HG03108 (cell line): ENCODE data around the gene ITGB7.

ENCODE experiments used
- ATAC-seq: cut with Tn5 transposase; IDR thresholded peaks from one replicate; pipeline ENCODE4 v1.9.1; 2021; ENCODE audit warnings: moderate library complexity; ENCODE audit not compliant: unreplicated experiment

ITGB7 gene

DNA sequence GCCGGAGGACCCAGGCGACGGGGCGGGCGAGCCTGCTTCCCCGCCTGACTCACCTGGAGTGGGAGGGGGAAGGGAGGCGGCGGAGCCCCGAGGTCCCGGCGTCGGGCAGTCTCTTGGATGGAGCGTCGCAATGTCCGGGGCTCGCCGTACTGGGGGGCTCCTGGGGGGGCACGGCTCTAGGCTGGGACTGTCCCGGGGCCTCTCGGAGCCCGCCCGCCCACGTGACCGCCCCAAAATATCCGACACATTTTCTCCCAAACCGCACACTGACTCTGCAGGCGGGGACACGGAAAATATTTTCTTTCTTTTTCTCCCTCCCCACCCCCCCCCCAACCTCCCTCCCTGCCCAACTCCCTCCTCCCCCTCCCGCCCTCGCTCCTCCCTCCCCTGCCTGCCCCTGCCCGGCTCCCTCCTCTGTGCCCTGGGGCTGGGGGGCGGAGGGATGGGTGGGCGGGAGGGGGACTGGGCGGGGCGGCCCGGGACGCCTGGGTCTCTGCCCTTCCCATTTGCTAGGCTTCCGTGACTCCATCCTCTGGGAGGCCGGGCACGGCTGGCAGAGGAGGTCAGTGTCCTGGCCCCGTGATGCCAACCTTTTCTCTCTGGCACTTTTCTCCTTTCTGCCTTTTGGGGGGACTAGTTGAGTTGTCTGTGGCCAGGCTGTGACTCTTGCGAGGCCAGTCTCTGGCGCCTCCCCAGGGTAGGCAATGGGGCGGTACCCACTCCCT, 25.0 kb upstream of the ITGB7 start, which contains the start of gene RARG:
TSS of gene RARG (minus strand) at position 289 of the 725 bp plus-strand sequence. CDS start 4,664 bp downstream, outside the sequence.
- ATAC-seq = no peak

DNA sequence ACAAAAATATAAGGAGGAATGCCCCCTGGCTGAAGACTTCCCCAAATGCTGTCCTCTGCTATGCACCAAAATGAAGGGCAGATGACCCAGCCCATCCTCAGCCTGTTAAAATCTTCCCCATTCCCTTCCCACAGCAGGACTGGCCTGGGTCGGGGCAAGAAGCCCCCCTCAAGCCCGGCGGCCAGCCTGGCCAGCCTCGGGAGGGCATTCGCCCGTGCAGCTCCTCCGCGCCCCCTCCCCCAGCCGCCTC, 24.5 kb upstream of the ITGB7 start:
- no peak for ATAC-seq

DNA sequence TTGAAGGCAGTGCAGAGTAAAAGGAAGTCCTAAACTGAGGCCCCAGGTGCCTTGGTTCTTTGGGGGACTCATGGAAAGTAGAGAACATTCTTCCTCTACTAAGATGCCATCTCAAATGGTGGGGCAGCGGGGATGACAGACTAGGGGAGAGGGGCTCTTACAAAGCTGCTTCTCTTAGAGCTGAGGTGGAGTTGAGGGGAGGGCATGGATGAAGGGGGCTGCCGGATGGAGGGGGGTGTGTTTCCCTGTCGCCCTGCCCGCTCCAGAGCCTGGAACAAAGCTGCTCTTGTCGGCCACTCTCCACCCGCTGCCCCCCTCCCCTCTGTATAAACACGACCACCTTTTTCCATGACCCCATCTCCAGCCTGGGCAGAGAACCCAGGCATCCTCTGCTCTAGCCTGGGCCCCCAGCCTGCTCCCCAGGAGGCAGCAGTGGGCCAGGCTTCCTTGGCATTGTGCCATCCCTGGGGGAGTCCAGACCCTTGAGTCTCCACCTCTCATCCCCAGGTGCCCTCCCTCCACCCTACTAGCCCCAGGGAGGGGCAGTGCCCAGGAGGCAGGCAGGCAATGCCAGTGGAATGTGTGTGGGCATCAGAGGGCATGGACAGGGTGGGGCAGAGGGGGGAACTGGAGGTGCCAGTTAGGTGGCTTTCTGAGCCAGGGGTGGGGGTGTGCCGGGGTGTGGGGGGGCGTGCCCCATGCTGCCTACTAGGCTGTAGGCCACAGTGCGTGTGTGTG, 23.2 kb upstream of the ITGB7 start:
- ATAC-seq = no peak

DNA sequence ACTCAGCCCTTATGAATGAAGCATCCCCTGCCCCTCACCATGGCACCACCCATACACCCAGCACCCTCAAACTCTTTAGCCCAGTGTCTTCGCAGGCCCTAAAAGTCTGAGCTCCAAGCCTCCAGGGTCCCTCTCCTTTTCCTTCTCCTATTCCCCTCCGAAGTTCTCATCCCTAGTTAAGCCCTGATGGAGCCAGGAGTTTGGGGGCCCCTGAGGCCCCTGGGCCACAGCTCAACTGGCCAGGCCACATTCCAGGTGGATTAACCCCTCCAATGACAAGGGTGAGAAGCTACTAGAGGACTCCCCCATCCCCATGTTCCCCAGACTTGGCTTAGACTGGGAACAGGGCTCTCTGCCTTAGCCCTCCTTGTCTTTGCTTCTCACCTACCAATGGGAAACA, 22.4 kb upstream of the ITGB7 start:
- no peak for ATAC-seq

GRCh38 chr12:53227836-53228235, 20.8 kb upstream of the ITGB7 start:
- no peak for ATAC-seq

DNA sequence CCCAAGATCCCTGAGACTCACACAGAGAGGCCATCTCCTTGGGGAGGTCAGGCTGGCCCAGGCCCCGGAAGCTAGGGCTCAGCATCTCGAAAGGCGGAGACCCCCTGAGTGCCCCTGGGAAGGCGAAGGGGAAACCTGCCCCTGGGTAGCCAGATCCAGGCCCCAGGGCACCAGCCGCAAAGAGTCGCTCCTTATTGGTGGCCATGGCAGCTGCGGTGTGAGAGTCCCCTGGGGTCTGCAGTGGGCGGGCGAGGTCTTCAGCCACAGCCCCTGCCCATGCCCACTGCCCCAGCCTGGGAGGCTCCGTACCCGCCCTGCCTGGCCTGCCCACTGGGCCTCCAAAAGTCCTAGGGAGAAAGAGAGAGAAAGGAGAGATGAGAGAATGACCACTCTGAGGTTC, 20.3 kb upstream of the ITGB7 start:
- no peak for ATAC-seq

- ATAC-seq = no peak
Observed at GRCh38 chr12:53226815-53227214, 19.8 kb upstream of the ITGB7 start.

DNA sequence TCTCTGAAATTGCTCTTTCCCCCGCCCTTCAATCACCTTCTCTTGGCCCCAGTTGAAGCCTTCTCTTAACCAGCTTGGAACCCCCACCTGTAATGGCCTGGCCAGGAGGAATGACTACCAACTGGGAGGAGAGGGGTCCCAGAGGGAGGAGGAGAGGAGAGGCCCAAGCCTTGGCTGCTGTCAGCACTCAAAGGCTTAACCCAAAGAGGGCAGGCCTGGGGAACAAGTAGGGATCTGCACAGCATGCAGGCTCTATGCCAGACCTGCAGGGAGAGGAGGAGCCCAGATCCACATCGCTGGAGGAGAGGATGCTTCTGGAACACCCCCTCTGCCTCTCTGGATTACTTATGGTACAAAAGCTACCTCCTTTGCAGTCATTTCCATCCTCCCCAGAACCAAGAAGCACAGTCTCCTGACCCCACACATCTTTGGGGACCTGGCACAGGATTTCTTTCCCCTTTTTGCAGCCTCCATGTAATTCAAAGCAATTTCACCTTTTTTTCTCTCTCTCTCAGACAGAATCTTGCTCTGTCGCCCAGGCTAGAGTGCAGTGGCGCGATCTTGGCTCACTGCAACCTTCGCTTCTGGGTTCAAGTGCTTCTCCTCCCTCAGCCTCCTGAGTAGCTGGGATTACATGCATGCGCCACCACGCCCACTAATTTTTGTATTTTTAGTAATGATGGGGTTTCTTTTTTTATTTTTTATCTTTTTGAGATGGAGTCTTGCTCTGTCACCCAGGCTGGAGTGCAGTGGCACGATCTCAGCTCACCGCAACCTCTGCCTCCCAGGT, 18.8 kb upstream of the ITGB7 start:
- no peak for ATAC-seq

GRCh38 chr12:53224897-53225634, 18.0 kb upstream of the ITGB7 start:
- ATAC-seq = no peak

GRCh38 chr12:53224061-53224896, 17.2 kb upstream of the ITGB7 start:
- ATAC-seq = no peak

DNA sequence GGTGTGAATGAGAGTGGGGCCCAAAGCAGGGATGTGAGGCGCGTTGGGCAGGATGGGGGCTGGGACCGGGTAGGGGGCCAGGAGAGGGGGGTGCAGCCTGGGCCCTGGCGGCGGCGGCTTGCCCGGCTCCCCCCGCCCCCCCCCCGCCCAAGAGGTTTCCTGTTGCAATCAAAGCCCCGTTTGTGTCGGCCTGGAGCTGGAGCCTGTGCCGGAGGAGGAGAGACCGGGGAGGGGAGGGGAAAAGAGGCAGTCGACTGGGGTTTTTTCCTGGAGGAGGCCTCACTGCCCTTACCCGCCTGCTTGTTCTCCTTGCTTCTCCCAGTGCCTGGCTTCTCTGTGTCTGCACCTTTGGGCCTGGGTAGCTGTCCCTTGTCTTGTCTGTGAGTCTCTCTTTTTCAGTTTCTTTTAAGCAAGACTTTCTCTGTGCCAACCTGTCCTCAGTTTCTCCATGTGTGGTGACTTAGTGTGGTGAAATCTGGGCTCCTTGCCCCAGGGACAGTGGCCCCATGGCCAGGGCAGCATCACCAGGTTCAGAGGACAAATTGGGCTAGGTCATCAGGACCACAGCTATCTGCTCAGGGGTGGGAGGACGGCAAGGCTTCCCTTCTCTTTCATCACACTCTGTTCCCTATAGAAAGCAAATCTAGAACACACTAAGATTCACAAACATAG, 16.5 kb upstream of the ITGB7 start:
- no peak for ATAC-seq

DNA sequence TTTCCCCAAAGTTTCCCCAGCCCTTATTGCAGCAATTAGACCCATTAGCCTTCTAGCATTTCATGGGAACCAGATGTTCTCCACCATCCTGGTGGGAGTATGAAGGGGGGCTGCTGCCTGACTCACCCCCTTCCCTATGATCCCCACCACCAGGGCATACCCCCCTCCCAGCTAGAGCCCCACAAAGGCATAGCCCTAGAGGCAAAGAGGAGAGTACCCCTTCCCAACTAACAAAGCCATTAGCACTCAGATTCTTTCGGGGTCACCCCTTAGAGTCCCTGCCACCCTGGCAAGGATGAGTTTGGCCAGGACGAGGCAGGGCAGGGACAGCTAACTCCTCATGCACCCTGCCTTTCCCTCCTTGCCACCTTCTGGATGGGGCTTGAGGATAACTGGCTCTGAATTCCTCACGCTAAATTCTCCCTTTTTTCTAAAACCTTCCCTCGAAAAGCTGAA, 15.8 kb upstream of the ITGB7 start:
- no peak for ATAC-seq

GRCh38 chr12:53222170-53222721, 15.2 kb upstream of the ITGB7 start:
- ATAC-seq = no peak

DNA sequence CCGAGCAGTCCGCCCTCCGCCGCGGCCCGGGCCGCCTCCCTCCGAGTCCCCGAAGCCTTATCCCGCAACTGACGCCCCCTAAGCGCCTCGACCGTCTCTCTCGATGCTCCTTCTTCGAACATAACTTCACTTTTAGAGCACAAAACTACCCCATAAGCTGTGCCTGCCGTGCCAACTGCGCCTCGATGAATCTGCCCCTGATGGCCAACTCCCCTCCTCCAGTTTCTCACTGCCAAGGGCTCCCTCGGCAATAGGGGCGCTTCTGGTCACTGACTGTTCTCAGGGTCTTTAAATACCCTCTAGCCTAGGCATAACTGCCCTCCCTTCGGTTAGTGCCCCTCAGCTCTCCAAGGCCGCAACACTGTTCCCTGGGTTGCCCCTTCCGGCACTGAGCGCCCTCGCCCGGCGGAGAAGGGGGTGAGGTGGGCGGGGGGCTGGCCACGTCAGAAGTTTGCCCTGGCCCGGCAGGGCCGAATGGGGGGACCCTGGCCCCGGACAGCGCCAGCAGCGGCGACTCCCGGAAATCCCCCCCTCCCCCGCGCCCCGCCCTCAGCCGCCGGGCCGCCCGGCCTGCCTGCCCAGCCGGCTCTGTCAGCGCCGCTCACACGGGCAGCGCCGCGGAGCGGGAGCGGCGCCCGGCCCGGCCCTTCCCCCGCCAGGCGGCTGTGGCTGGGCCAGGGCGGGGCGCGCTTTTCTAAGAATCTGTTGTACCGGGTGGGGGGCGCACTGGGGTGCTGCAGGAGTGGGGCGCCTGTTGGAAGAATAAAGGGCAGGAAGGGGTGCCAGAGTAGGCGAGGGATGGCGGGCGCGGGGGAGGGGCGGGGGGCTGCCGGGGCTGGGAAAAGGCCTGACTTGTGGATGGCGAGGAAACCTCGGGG, 14.4 kb upstream of the ITGB7 start:
- peak; percentile 32 for ATAC-seq

DNA sequence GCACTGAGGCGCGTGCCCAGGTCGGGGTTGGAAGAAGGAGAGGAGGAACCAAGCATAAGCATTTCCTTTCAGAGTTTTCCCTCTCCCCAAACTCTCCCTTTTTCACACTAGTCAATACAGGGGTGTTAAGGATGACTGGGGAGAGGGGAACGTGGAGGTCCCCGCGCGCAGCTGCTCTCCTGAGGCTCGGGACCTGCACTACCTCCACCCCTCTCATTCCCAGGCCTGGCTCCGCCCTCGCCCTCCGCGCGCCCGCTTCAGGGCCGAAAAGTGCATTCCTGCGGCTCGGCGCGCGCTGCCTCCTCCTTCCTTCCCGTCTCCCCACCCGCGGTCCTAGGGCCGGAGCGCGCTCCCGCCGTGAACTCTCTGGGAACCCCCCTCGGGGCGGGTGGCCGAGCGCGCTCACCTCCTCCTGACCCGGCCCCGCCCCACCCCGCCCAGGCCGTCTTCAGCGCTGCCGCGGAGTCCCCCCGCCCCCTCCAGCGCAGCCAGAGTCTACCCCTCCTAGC, 13.7 kb upstream of the ITGB7 start:
- ATAC-seq = peak; percentile 51

GRCh38 chr12:53219956-53220693, 13.1 kb upstream of the ITGB7 start:
- ATAC-seq = peak; percentile 14

GRCh38 chr12:53219292-53219955, 12.4 kb upstream of the ITGB7 start:
- peak; percentile 1 for ATAC-seq
